ENCODE measurements around the gene PDE8A.

- no peak for TF ChIP-seq CTCF (IDR thresholded peaks at IDR 0.05; ENCODE audit: insufficient read depth, low read length, poor library complexity, severe bottlenecking)
- TF ChIP-seq EZH2phosphoT487 (conservative IDR thresholded peaks at IDR 0.05; ENCODE audit: low read length) = no peak
Measured at GRCh38 chr15:85034276-85034675, 52.6 kb downstream of the PDE8A start.
